ENCODE data around the gene ODR4. TPM values are rescaled to one million over a fixed set of nuclear protein-coding genes. Genes with fewer than 3 reads are reported as not detected.

ODR4 gene
- total and polyA plus RNA-seq, 9 donors, result 11.6 to 19.1 (median 15.4) TPM

DNA sequence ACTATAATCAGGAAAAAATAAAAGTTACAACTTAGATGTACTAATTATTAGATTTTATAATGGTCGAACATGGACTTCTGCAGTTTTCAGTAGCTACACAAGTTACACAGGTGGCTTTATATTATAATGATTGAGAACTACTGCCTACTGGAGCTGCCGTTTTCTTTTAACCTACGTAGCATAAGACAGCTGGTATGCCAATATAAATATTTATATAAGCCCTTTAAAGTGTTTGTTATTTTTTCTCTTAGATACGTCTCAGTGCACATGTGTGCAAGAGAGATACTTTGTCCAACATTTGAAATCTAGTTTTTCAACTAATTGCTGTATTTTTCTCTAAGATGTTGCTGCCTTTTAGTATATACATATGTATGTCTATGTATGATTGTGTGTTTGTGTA, 42.9 kb downstream of the ODR4 start:
- no peak for DNase-seq
- Histone ChIP-seq H3K36me3 (no peaks in the 10 kb centered on the region), H3K4me3 (no peak overlapping the region), H3K4me1 (ENCODE audit: insufficient read depth) (peaks cover 8% of the 10 kb centered on the region), H3K27me3 (no peaks in the 10 kb centered on the region), H3K9me3 (no peaks in the 10 kb centered on the region), H3K27ac (no peak overlapping the region)
- no peak for TF ChIP-seq EP300 (IDR thresholded peaks at IDR 0.05)
- TF ChIP-seq POLR2A (IDR thresholded peaks at IDR 0.05), result no peak
- TF ChIP-seq, protein P1, sequence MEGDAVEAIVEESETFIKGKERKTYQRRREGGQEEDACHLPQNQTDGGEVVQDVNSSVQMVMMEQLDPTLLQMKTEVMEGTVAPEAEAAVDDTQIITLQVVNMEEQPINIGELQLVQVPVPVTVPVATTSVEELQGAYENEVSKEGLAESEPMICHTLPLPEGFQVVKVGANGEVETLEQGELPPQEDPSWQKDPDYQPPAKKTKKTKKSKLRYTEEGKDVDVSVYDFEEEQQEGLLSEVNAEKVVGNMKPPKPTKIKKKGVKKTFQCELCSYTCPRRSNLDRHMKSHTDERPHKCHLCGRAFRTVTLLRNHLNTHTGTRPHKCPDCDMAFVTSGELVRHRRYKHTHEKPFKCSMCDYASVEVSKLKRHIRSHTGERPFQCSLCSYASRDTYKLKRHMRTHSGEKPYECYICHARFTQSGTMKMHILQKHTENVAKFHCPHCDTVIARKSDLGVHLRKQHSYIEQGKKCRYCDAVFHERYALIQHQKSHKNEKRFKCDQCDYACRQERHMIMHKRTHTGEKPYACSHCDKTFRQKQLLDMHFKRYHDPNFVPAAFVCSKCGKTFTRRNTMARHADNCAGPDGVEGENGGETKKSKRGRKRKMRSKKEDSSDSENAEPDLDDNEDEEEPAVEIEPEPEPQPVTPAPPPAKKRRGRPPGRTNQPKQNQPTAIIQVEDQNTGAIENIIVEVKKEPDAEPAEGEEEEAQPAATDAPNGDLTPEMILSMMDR (IDR thresholded peaks at IDR 0.05), result no peak
- intact Hi-C loops (cut with DNase I), result no loop called here
- 32 to 64% (median 47%) methylated on average over 4 of the region's 4 CpGs for WGBS, 3 donors

DNA sequence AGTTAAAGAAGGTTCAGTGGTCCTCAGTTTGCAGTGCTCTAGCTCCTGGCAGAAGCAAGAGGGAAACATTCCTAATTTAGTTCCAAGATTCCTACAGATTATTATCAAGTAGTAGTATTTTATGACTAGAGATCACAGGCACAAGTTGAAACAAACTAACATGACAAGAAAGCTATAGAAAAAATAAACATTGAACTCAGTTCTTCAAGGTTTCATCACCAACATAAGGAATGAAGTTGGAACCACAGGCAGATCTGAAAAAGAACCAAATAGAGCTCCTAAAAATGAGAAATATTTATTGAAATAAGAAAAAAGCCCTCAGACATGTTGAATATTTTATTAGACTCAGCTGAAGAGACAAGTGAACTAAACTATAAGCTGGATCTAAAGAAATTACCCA, 44.7 kb downstream of the ODR4 start:
- Histone ChIP-seq H3K27me3 (no peaks in the 10 kb centered on the region), H3K4me3 (no peak overlapping the region), H3K4me1 (ENCODE audit: insufficient read depth) (peaks cover 8% of the 10 kb centered on the region), H3K27ac (peak overlapping the region in 1 of 2 donors; percentile 17), H3K9me3 (no peaks in the 10 kb centered on the region), H3K36me3 (no peaks in the 10 kb centered on the region)
- intact Hi-C loops (cut with DNase I), result no loop called here
- TF ChIP-seq, protein P1 (IDR thresholded peaks at IDR 0.05), result no peak
- TF ChIP-seq POLR2A (IDR thresholded peaks at IDR 0.05), result no peak
- no peak for TF ChIP-seq EP300 (IDR thresholded peaks at IDR 0.05)
- no peak for DNase-seq

DNA sequence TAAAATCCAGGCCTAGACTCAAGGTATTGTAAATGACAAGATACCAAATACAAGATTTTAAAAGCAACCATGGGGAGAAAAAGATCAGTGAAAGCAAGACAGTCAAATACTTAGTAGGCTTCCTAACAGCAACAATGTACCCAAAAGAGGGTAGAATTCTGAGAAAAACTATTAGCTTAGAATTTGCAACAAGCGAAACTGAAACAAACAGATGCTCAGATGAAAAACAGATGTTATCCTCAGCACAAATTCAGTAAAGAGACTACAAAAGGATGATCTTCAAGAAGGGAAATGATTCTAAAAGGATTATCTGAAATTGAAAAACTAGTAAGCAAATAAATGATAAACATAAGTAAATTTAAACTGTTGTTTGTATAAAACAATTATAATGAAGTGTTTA, 45.3 kb downstream of the ODR4 start:
- Histone ChIP-seq H3K27ac (peak overlapping the region in 1 of 2 donors; percentile 17), H3K4me1 (ENCODE audit: insufficient read depth) (peaks cover 6% of the 10 kb centered on the region), H3K27me3 (no peaks in the 10 kb centered on the region), H3K36me3 (no peaks in the 10 kb centered on the region), H3K9me3 (no peaks in the 10 kb centered on the region), H3K4me3 (no peak overlapping the region)
- 15 to 31% (median 15%) methylated on average over 1 of the region's 1 CpG for WGBS, 3 donors
- no peak for TF ChIP-seq POLR2A (IDR thresholded peaks at IDR 0.05)
- TF ChIP-seq, protein P1 (IDR thresholded peaks at IDR 0.05), result no peak
- no peak for TF ChIP-seq EP300 (IDR thresholded peaks at IDR 0.05)
- intact Hi-C loops (cut with DNase I), result no loop called here
- no peak for DNase-seq

DNA sequence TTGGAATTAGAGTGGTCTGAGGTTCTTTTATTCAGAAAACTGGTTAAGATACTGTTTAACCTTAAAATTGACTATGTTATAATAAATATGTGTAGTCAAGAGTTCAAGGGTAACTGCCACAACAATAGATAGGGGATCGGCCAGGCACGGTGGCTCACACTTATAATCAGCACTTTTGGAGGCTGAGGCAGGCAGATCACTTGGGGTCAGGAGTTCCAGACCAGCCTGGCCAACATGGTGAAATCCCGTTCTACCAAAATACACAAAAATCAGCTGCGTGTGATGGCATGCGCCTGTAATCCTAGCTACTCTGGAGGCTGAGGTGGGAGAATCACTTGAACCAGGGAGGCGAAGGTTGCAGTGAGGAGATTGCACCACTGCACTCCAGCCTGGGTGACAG, 45.8 kb downstream of the ODR4 start:
- TF ChIP-seq, protein P1 (IDR thresholded peaks at IDR 0.05), result no peak
- TF ChIP-seq EP300 (IDR thresholded peaks at IDR 0.05), result no peak
- TF ChIP-seq POLR2A (IDR thresholded peaks at IDR 0.05), result no peak

More for the DNA sequence above, 45.8 kb downstream of the ODR4 start:
- WGBS, 3 donors, result 52 to 70% (median 61%) methylated on average over 6 of the region's 6 CpGs
- Histone ChIP-seq H3K27me3 (no peaks in the 10 kb centered on the region), H3K4me3 (no peak overlapping the region), H3K4me1 (ENCODE audit: insufficient read depth) (peaks cover 2% of the 10 kb centered on the region), H3K27ac (no peak overlapping the region), H3K9me3 (no peaks in the 10 kb centered on the region), H3K36me3 (no peaks in the 10 kb centered on the region)
- intact Hi-C loops (cut with DNase I), result no loop called here
- DNase-seq, result peak in 1 of 5 donors; percentile 7
